T-helper 1 cell (primary cell): ENCODE measurements around the gene IKZF1.
A peak's percentile ranks its signal among the peaks of the same experiment; 100 is the strongest.

Experiments
- DNase-seq, 5 donors: peaks; one replicate each; pipeline ENCODE4 v3.0.0-alpha.2; 2012 to 2020

IKZF1 gene

DNA sequence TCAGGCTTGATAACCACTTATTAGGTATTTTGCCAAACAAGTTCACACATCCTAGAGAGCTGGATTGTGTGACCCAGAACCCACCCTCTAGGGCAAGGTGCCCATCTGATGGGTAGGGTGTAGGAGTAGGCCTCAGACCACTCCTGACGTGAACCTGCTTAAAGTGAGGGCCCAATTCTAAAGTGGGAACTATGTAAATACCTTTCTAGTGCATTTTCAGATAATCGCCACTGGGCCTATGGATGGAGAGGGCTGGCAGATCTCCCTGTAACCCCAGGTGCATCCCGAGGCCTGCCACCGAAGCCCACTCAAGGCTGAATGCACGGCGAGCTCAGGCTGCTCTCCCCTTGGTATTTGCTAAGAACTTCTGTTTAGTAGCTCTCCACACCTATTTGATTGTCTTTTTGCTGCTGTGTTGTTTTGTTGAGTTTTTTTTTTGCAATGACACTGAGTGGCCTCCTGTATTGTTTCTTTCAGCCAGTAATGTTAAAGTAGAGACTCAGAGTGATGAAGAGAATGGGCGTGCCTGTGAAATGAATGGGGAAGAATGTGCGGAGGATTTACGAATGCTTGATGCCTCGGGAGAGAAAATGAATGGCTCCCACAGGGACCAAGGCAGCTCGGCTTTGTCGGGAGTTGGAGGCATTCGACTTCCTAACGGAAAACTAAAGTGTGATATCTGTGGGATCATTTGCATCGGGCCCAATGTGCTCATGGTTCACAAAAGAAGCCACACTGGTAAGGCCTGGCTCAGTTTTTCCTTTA, 71.7 kb downstream of the IKZF1 start:
- no peak for DNase-seq

GRCh38 chr7:50377356-50377755, 72.8 kb downstream of the IKZF1 start:
- no peak for DNase-seq

- no peak for DNase-seq
Observed at GRCh38 chr7:50379082-50379481, 74.6 kb downstream of the IKZF1 start.

DNA sequence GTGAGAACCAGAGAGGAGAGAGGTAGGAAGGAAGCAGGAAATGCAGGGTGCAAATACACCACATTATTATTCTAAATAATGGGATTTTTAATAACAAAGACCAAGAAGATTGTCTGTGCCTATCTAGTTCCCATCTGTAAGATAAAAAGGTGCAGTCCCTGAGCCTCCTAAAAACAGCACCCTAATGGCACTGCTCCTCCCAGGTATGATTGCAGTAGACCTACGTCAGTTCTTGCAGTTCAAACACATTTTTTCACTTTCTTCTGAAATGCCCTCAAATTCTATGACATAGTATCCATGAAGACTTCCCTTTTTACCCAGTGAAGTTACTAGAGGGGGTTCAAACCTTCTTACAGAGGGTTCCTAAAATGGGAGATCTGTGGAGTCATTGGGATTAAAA, 75.0 kb downstream of the IKZF1 start:
- DNase-seq, result no peak

- DNase-seq, result no peak
Observed at GRCh38 chr7:50382455-50382854, 77.9 kb downstream of the IKZF1 start.

DNA sequence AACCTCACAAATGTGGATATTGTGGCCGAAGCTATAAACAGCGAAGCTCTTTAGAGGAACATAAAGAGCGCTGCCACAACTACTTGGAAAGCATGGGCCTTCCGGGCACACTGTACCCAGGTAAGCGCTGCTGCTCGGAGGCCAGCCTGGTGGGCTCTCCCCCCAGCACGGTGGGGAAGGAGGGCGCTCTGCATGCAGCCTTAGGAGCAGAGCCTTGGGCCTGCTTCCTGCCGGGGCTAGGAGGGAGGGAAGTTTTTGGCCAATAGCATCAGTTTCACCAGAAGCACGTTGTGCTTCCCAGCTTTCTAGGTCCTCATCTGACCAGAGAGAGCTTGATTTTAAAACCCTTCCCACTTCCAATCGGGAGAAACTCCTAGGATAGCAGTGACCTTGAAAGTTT, 82.8 kb downstream of the IKZF1 start:
- DNase-seq, result no peak

GRCh38 chr7:50389961-50390360, 85.4 kb downstream of the IKZF1 start:
- no peak for DNase-seq

DNA sequence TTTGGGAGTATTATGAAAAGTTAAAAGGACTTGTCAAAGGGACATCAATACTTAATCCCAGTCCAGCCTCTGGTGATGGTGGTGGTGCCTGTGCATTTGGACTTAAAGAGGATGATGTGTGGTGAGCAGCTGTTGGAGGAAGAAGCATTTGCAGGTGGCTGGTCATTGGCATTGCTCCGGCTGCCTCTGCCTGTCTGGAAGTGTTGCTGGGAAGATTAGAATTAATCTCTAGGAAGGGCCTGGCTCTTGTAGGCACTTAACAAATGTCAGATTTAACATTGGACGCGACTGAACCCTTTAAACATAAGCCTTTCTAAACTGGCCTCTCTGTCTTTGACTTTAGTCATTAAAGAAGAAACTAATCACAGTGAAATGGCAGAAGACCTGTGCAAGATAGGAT, 86.9 kb downstream of the IKZF1 start:
- no peak for DNase-seq

DNA sequence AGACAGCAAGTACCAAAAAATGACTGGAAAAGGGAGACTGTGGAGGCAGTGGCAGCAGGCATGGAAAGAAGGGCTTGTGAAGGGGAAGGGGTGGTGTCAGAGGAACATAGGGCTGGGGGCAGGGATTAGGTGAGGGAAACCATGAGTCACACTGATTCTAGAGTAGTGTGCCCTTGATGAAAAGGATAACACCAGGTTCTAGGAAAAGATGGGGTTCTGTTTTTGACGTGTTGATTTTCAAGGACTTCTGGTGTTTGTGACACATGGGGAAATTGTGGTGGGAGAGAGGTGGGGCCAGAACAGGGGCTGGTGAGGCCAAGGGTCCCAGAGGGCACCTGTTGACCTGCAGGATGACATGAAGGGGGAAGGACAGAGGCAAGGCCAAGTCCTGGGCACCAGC, 88.6 kb downstream of the IKZF1 start:
- DNase-seq, result peak in 1 of 5 donors; percentile 74

- DNase-seq, result peak in 3 of 5 donors; percentile 31 to 77 (median 44)
Observed at GRCh38 chr7:50393547-50394252, 89.2 kb downstream of the IKZF1 start.

- DNase-seq, result no peak
Observed at GRCh38 chr7:50394315-50394714, 89.8 kb downstream of the IKZF1 start.

DNA sequence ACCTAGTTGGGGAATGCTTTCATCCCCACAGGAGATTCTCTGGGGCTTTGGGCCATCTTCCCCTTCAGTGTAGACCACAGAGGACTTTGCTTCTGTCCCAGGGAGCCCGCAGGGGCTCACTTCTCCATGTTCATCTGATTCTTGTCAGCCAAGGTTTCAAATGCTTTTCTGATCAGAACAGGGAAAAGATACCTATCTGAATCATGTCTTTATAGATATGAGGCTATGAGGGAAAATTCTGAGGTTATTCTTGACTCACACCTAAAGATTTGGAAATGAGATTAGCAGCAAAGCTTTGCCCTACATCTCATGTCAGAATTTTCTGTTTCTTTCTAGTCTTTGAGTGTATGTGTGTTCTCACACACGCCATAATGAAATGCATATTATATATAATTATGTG, 92.3 kb downstream of the IKZF1 start:
- peak in 1 of 5 donors; percentile 39 for DNase-seq

DNA sequence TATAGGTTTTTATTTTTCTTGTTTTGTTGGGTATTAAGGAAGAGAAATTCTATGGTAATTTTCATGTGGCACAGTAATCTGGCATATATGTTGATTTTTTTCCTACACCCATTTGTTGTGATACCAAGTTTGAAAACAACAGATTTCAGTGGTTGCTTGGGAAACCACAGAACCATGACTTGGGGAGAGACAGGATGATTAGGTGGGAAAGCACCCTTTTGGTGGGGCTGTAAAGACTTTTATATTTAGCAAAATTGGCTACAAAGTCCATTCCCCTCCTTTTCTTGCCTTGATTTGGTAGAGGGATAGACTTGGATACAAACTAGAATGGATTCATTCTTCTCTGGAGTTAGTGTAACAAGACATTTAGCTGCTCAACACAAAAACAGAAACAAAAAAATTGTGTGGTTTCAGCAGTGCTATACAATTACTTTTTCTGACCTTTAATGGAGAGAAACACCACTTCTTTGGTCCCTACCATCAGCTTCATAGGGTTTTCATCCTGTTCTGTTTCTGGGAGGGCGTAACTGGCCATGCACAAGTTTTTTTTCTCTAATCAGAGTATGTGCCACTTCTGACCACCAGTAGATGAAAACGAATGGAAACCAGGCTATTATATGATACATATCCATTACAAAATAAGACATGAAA, 92.9 kb downstream of the IKZF1 start:
- peak in 2 of 5 donors; percentile 30 to 68 for DNase-seq

DNA sequence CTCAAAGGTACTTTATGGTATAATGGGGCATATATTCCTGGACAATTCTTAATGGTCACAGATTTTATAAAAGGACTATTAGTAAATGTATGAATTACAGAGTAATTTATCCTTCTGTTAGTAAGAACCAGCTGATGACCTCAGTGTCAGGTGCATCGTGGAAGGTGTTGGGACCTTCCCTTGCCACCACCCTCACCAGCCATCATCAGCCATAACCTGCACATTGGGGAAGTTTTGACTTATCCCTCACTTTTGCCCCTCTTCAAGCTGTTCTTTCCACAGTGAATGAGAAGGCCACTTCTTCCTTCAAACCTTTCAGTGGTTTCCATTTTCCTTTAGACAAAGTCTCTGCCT, 93.4 kb downstream of the IKZF1 start:
- no peak for DNase-seq

DNA sequence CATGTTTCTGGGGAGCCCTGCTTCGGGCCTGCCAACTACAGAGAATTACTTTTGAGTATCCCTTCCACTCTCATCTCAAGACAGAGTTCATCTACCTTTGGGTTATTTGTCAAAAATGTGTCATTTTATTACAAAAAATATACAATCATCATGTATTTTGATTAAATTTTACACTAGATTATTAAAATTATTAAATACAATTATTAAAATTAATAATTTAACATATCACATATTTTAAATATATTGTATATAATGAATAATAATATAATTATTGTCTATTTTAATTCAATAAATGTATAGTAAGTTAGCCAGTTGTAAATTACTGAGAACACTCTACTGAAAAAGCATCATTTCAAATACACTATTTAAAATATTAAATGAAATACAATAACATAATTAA, 94.7 kb downstream of the IKZF1 start:
- no peak for DNase-seq

DNA sequence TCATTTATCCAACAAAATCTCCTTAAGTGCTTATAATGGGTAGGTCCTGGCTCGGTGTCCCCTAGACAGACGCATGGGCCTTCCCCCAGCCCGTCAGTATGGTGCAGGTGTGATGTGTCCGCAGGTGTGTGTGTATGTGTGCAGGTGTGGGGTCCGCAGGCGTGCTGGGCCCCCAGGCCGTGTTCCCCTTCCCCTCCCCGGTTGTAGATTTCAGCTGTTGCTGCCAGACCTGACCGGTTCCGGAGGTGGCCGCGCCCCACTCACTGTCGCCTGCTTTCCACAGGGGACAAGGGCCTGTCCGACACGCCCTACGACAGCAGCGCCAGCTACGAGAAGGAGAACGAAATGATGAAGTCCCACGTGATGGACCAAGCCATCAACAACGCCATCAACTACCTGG, 95.1 kb downstream of the IKZF1 start:
- DNase-seq, result no peak

DNA sequence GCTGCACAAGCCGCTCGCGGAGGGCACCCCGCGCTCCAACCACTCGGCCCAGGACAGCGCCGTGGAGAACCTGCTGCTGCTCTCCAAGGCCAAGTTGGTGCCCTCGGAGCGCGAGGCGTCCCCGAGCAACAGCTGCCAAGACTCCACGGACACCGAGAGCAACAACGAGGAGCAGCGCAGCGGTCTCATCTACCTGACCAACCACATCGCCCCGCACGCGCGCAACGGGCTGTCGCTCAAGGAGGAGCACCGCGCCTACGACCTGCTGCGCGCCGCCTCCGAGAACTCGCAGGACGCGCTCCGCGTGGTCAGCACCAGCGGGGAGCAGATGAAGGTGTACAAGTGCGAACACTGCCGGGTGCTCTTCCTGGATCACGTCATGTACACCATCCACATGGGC, 95.6 kb downstream of the IKZF1 start:
- no peak for DNase-seq

- DNase-seq, result no peak
Observed at GRCh38 chr7:50404392-50404791, 99.9 kb downstream of the IKZF1 start.

DNA sequence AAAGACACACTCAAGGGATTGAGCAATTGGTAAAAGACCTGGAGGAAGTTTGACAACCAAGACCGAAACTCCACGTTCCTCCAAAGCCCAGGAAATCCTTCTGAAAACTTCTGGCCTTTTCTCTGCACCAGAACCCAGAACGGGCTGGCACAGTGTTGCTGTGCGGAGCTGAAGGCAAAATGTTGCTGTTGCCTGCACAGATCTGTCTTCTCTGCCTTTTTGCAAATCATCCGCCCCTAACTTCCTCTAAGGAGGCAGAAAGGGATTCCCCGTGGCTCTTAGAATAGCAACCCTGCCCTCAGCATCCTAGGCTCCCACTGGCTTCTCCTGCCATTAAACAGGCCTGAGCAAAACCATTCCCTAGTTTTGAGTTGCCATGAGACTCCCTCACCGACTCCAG, 100.7 kb downstream of the IKZF1 start:
- DNase-seq, result no peak

GRCh38 chr7:50406935-50407334, 102.4 kb downstream of the IKZF1 start:
- DNase-seq, result no peak

DNA sequence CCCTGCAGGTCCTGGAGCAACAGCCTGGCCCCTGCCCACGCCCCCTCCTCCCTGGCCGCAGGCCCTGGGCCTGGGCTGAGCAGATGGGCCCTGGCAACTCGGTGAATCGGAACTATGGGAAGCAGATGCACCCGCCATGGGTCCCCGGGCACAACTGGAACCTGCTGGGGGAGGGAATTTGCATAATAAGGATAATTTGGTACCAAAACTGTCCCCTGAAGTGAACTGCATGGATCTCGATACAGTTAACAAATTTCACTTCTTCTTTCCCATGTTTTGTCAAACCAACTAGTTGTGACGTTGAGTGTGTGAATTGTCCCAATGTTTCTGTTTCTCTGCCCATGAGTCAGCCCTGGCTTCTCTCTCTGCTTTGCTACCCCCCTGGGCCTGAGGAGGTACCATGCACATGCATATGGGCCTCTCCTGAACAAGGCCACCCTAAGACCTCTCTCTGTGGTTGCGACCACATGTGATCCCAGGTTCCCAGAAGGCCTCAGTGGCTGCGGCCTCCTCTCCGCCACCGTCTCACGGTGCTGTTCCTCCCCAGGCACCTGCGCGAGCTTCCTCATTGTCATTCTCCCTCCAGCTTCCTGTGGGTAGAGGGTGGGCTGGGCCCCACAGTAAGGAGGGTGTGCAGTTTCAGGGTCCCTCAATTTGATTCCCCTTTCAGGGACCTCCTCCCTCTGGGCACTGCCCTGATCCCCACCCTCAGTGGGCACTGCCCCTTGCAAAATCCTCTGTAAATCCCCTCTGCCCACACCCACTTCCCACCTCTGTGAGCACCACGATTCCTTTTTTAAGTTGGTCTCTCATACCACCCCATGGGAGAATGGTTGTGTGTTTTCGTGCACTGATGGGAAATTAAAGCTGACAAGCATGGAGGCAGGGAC, 105.6 kb downstream of the IKZF1 start:
- no peak for DNase-seq

DNA sequence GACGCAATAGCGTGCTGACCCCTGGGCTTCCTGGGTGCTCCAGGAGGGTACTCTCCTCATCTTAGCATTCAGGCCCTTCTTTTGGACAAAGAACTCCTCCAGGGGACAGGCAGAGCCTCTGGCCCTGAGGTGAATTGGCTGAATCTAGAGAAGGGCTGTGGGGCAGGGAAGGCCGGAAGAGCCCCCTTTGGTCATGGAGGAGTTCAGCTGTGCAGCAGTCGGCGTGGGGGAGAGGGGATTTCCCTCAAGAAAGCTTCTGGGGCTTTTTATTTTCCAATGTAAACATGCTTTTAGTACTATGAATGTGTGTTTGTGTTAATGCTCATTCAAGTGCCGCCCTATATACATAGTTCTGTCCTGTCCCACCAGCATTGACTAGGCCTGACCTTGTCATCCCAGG, 106.8 kb downstream of the IKZF1 start:
- no peak for DNase-seq

DNA sequence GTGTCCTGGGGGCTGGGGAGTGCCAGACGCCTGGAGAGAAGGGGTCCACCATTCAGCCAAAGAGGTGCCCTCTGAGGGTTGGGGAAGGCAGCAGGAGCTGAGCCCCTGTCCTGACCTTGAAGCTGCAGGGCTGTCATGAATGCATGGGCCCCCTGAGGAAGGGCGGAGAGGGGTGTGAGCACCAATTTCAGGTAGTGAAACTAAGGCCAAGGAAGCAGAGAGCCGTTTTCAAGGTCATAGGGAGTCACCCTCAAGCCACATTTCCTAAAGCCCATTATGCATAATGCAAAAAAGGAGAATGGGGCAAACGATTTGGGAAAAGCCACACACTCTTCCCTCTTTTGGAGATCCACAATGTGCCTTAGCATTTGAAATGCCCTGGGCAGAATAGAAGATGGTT, 108.5 kb downstream of the IKZF1 start:
- DNase-seq, result no peak
